Measurements from ENCODE around the gene NDUFA3. TPM values are rescaled to one million over a fixed set of nuclear protein-coding genes. Genes with fewer than 3 reads are reported as not detected.

The NDUFA3 gene
- total and polyA plus RNA-seq, 2 of the 13 experiments (the other 11 are each of a cell fraction or from before 2014, with no cell fraction given), result 31.6 to 75.4 TPM

DNA sequence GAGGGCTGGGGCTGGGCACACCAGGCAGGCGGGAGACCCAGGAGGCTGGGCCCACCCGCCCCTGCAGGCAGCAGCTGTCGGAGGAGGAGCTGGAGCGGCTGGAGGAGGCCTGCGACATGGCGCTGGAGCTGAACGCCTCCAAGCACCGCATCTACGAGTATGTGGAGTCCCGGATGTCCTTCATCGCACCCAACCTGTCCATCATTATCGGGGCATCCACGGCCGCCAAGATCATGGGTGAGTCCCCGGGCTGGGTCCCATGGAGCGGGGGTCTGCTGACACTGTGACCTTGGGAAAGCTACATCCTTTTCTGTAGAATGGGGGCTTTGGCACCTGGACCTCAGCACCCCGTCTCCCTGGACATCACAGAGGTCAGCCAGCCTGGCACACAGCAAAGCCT, 21.0 kb downstream of the NDUFA3 start (continued):
- no peak for TF ChIP-seq ZNF510 (CRISPR knock-in tag; IDR thresholded peaks at IDR 0.05; ENCODE audit: low read depth)
- TF ChIP-seq BRD4 (CRISPR knock-in tag; IDR thresholded peaks at IDR 0.05), result no peak
- TF ChIP-seq ZBTB7A (CRISPR knock-in tag; IDR thresholded peaks at IDR 0.05), result no peak

DNA sequence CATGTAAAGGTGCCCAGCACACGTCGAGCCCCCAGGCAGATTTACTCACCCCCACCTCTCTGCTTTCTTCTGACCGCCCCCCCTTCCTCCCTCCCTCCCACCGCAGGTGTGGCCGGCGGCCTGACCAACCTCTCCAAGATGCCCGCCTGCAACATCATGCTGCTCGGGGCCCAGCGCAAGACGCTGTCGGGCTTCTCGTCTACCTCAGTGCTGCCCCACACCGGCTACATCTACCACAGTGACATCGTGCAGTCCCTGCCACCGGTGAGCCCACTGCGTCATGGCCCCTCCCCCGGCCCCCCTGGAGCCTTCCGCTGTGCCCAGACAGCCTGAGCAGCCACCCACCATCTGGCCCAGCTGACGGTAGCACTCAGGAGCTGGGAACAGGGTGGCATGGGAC, 21.7 kb downstream of the NDUFA3 start:
- Histone ChIP-seq H4K20me1 (ENCODE audit: insufficient read depth, low read length) (no peaks in the 10 kb centered on the region), H3K4me1 (ENCODE audit: insufficient read depth, low read length) (no peaks in the 10 kb centered on the region), H3K9me3 (ENCODE audit: low read length) (no peaks in the 10 kb centered on the region), H3K27me3 (ENCODE audit: control insufficient read depth in 1 of 2, insufficient read depth in 2 of 2, low read length in 2 of 2) (no peaks in the 10 kb centered on the region), H3K4me2 (ENCODE audit: low read depth, low read length) (no peak overlapping the region), H2AFZ (ENCODE audit: low read length) (no peak overlapping the region), H3K36me3 (replicated peaks in 1 of 2; ENCODE audit: control insufficient read depth in 1 of 2, insufficient read depth in 2 of 2, low read length in 2 of 2) (peaks cover 22 to 74% of the 10 kb centered on the region in 2 experiments; a peak in 4 of 5 replicates), H3K27ac (ENCODE audit: extremely low read length, insufficient read depth, low read length) (no peak overlapping the region), H3K79me2 (ENCODE audit: insufficient read depth, low read length) (no peaks in the 10 kb centered on the region), H3K4me3 (replicated peaks in 1 of 3; ENCODE audit: insufficient read depth in 1 of 3, low read depth in 2 of 3, low read length in 3 of 3) (no peak overlapping the region), H3K9ac (ENCODE audit: insufficient read depth, low read depth, low read length) (no peak overlapping the region)
- ATAC-seq (no peak), FAIRE-seq (no peak), DNase-seq (ENCODE audit: low spot score) (no peak)
- no TSS peak for BruUV-seq (replicated peaks)
- TF ChIP-seq SMAD9 (CRISPR knock-in tag; IDR thresholded peaks at IDR 0.05) (no peak), CEBPG (CRISPR knock-in tag; IDR thresholded peaks at IDR 0.05) (no peak), CBFB (CRISPR knock-in tag; IDR thresholded peaks at IDR 0.05) (no peak), DNMT1 (CRISPR knock-in tag; IDR thresholded peaks at IDR 0.05) (no peak)
- TF ChIP-seq, protein P1, sequence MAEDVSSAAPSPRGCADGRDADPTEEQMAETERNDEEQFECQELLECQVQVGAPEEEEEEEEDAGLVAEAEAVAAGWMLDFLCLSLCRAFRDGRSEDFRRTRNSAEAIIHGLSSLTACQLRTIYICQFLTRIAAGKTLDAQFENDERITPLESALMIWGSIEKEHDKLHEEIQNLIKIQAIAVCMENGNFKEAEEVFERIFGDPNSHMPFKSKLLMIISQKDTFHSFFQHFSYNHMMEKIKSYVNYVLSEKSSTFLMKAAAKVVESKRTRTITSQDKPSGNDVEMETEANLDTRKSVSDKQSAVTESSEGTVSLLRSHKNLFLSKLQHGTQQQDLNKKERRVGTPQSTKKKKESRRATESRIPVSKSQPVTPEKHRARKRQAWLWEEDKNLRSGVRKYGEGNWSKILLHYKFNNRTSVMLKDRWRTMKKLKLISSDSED (CRISPR knock-in tag; IDR thresholded peaks at IDR 0.05), result no peak
- in situ Hi-C loops (cut with HindIII; ENCODE audit: extremely low pct_ligation_motif_present, low pct_unique_long_range_greater_than_20kb), result no loop called here
- POLR2A ChIA-PET, result interaction anchor here (1.6 kb wide), 1 partner anchor 13 kb away, joined by 4 read pairs; no protein-coding TSS in a partner anchor
- 98% methylated on average over 16 of the region's 19 CpGs for WGBS (ENCODE audit: low lambda C conversion rate)
- intact Hi-C loops (cut with micrococcal nuclease; ENCODE audit: unreplicated experiment), result no loop called here
- CTCF ChIA-PET (ENCODE audit: low intra/inter-chr PET ratio, low total read pairs), result no interaction called here
